Measurements from ENCODE around the gene SIGLEC9.
"Not testable (repeated sequence)": the region's sequence is repeated elsewhere in the genome, so short reads cannot be mapped to it uniquely, and the experiment has no call there.

SIGLEC9 gene

GRCh38 chr19:51125421-51126075, 842 bp downstream of the SIGLEC9 start:
- DNase-seq: no peak

DNA sequence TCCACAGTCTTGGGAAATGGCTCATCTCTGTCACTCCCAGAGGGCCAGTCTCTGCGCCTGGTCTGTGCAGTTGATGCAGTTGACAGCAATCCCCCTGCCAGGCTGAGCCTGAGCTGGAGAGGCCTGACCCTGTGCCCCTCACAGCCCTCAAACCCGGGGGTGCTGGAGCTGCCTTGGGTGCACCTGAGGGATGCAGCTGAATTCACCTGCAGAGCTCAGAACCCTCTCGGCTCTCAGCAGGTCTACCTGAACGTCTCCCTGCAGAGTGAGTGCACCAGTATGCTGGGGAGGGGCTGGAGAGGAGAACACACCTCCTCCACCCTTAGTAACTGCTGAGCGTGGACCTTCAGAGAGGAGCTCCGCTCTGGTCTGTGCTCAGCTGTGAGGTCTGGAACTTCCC, 2.3 kb downstream of the SIGLEC9 start:
- no peak for DNase-seq

- no peak for DNase-seq
Measured at GRCh38 chr19:51127755-51128154, 3.0 kb downstream of the SIGLEC9 start.

GRCh38 chr19:51128227-51128626, 3.5 kb downstream of the SIGLEC9 start:
- DNase-seq: no peak

DNA sequence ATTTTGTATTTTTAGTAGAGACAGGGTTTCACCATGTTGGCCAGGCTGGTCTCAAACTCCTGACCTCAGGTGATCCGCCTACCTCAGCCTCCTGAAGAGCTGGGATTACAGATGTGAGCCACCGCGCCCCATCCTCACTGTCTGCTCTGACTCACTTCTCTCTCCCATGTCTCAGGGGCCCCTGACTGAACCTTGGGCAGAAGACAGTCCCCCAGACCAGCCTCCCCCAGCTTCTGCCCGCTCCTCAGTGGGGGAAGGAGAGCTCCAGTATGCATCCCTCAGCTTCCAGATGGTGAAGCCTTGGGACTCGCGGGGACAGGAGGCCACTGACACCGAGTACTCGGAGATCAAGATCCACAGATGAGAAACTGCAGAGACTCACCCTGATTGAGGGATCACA, 5.0 kb downstream of the SIGLEC9 start:
- DNase-seq: no peak

- DNase-seq: peak; percentile 33
Measured at GRCh38 chr19:51131780-51132680, 7.3 kb downstream of the SIGLEC9 start.

DNA sequence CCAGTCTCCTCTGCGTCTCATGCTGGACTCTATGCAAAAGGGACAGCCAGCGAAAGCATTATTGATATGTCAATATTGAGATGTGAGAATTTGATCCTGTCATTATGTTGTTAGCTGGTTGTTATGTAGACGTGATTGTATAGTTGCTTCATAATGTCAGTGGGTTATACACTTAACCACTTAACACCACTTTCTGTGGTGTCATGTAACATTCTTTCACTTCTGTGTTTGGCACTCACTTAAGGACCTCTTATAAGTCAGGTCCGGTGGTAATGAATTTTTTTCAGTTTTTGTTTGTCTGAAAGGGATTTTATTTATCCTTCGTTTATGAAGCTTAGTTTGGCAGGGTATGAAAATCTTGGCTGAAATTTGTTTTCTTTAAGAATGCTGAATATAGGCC, 10.3 kb downstream of the SIGLEC9 start:
- no peak for DNase-seq

GRCh38 chr19:51135986-51136762, 11.5 kb downstream of the SIGLEC9 start:
- DNase-seq: no peak

DNA sequence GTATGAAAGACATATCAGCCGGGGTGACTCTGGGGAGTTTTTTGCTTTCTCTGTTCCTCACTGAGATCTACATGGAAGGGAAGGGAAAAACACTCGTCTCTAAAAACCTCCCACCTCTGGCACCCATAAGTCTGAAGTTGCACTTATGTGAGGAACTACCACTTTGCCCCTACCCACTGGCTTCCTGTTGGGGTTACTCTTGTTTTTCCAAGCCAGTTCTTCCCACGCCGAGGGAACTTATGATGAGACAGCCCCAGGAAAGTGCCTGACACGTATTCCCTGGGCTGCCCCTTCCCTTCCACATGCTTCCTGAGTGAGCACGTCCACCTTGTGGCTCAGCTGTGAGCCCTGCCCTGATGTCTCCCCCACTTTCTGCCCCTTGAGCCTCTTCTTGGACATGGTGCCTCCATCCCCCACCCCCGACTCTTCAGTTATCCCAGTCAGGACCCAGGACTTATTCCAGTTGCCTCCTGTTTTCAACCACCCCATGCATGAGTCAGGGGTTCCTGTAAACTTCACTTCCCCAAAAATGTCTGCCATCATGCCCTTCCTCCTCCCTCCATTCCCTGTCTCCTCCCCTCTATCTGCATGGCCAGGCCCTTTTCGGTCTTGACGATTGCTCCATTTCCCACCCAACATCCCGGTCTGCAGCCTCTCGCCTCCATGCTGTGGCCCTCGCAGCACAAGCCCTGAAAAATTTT, 12.3 kb downstream of the SIGLEC9 start:
- no peak for DNase-seq

DNA sequence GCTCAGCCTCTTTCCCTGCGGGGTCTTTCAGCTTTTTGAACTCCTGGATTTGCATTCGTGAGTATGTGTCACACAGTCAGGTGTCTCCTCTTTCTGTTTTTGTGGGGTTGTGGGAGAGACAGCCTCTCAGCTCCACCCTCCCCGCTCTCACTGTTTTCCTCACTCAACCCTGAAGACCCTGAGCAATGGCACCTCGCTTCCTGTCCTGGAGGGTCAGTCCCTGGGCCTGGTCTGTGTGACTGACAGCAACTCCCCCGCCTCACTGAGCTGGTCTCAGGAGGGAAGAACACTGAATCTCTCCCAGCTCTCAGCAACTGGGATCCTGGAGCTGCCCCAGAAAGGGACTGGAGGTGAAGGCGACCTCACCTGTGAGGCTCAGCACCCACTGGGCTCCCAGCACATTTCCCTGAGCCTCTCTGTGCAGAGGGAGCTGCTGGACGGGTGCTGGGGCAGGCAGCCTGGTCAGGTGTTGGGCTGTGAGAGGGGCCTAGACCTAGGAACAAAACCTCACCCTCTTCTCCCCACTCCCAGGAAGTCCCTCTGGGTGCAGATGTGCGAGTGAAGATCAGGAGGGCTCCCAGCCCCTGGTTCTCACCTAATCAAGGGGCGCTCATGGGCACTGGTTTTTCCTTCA, 13.2 kb downstream of the SIGLEC9 start:
- DNase-seq: no peak

DNA sequence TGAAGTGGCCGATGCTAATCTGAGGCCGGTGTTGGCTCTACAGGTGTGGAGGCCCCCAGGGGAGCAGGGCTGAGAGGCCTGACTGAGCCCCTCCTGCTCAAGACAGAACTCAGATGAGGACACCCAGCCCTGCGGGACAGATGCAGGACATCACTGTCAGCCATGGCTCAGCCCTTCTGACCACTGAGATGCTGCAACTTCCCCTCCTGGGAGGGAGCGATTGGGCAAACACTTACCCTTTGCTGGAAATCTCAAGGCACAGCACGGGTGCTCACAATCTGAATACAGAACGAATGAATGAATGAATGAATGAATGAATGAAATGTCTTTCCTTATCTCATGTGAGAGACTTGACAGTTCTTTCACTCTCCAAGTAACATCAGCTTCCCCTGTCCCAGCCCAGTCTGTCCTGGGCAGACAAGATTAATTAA, 13.9 kb downstream of the SIGLEC9 start:
- no peak for DNase-seq

- DNase-seq: no peak
Measured at GRCh38 chr19:51139299-51140014, 14.8 kb downstream of the SIGLEC9 start.

GRCh38 chr19:51140441-51140840, 15.7 kb downstream of the SIGLEC9 start:
- no peak for DNase-seq

GRCh38 chr19:51141181-51141580, 16.5 kb downstream of the SIGLEC9 start:
- DNase-seq: no peak

GRCh38 chr19:51142119-51142518, 17.4 kb downstream of the SIGLEC9 start, which contains the start of gene SIGLEC7:
Gene SIGLEC7, plus strand, starts transcription at chr19:51142301. Its CDS starts 69 bp downstream, at chr19:51142370.
- DNase-seq: no peak

GRCh38 chr19:51142809-51143475, 18.2 kb downstream of the SIGLEC9 start:
- not testable (repeated sequence) for DNase-seq

DNA sequence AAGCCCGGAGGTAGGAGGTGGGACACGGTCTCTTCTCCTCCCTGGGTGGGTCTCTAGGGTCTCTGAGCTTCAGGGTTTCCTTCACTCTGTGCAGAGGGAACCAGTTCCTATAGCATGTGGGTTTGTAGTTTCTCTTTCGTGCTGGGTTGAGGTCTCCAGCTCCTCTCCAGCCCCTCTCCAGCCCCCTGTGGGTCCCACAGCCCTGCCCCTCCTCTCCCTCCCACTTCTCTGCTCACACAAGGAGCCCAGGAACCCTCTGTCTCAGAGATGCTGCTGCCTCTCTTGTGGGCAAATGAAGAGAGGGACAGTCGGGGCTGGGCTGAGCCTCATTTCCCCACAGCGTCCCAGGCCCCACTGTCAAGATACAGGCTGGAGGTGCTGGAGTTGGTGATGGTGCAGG, 18.8 kb downstream of the SIGLEC9 start:
- DNase-seq: no peak

GRCh38 chr19:51144482-51145045, 19.9 kb downstream of the SIGLEC9 start:
- DNase-seq: no peak

DNA sequence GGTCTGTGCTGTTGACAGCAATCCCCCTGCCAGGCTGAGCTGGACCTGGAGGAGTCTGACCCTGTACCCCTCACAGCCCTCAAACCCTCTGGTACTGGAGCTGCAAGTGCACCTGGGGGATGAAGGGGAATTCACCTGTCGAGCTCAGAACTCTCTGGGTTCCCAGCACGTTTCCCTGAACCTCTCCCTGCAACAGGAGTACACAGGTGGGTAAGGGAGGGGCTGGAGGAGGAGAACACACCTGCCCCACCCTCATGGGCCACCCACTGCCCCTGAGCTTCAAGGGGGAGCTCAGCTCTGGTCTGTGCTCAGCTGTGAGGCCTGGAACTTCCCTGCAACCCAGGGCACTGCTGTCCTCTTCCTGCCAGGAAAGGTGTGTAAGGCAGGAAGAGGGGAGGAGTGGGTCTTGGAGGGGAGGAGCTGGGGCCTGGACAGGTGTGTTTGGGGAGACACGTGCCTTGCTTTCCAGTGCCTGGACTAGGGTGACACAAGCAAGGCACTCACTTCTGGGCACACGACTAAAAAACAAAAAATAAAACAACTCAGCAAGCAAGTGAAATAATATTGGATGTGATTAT, 21.3 kb downstream of the SIGLEC9 start:
- DNase-seq: no peak

GRCh38 chr19:51146751-51147150, 22.0 kb downstream of the SIGLEC9 start:
- DNase-seq: no peak

All from stimulated activated CD4-positive, alpha-beta T cell treated with anti-CD3 and anti-CD28 coated beads, Interleukin-1b, Interleukin-23, amount 100 ng/mL, for 48 hours (primary cell).